HepG2 (cell line): ENCODE results near the gene LRIT1. TPM values are rescaled to one million over a fixed set of nuclear protein-coding genes. Genes with fewer than 3 reads are reported as not detected.

Experiments used
- ATAC-seq: fragments of 200-7000 bp; cut with Tn5 transposase; 3 replicates; pipeline ENCODE4 v1.9.1; 2020; ENCODE audit warnings: mild to moderate bottlenecking, moderate library complexity
- BruUV-seq: library from RNA; stranded (reverse); fragments of 400-500 nt; replicated peaks from 2 replicates; lab custom pipeline; 2021; lab: Mats Ljungman, UMichigan
- CTCF ChIA-PET: fragments of 300-600 bp; formaldehyde crosslinking; extraction: SDS; loops from one replicate; lab custom pipeline; 2021; ENCODE audit warnings: low total read pairs, inconsistent platforms, low intra/inter-chr PET ratio; lab: Yijun Ruan, JAX
- POLR2A ChIA-PET: fragments of 350-600 bp; sonication (Branson Sonifier 250); formaldehyde crosslinking; loops from one replicate; lab custom pipeline; 2020; ENCODE audit warnings: antibody characterized with exemption, inconsistent platforms; lab: Yijun Ruan, JAX
- DNase-seq: peaks from one replicate; pipeline ENCODE4 v3.0.0-alpha.2; 2015; ENCODE audit warnings: low spot score
- FAIRE-seq: peaks from 3 replicates; lab custom pipeline; 2011; peaks lifted over from hg19 to GRCh38; lab: Jason Lieb, UNC
- H2AFZ ChIP-seq: one replicate; pipeline ENCODE4 v1.6.1; 2011; ENCODE audit warnings: low read length, inconsistent platforms
- H3K27ac ChIP-seq: fragments of 300-600 bp; 3 replicates; pipeline ENCODE4 v1.8.0; 2011; ENCODE audit warnings: mixed run types, mild to moderate bottlenecking, mixed read lengths, low read length, inconsistent platforms; ENCODE audit not compliant: insufficient read depth; ENCODE audit errors: extremely low read length
- H3K27me3 ChIP-seq, 2 experiments: fragments of 200-600 bp in 1 of 2; 2 replicates in 1 of 2; 3 replicates in 1 of 2; pipeline versions ENCODE4 v1.6.0 to v1.8.0; 2011; ENCODE audit warnings: low read length in 2 of 2, mild to moderate bottlenecking in 2 of 2, moderate library complexity in 2 of 2, inconsistent platforms in 1 of 2; ENCODE audit not compliant: insufficient read depth in 2 of 2, control insufficient read depth in 1 of 2
- H3K36me3 ChIP-seq, 2 experiments: fragments of 200-600 bp in 1 of 2; replicated peaks in 1 of 2; 2 replicates in 1 of 2; 3 replicates in 1 of 2; pipeline versions ENCODE4 v1.5.1 to v1.8.0; 2011; ENCODE audit warnings: low read length in 2 of 2, inconsistent platforms in 1 of 2; ENCODE audit not compliant: insufficient read depth in 2 of 2, control insufficient read depth in 1 of 2
- H3K4me1 ChIP-seq: 2 replicates; pipeline ENCODE4 v1.5.1; 2012; ENCODE audit warnings: low read length, inconsistent platforms; ENCODE audit not compliant: insufficient read depth
- H3K4me2 ChIP-seq: 2 replicates; pipeline ENCODE4 v1.6.0; 2011; ENCODE audit warnings: low read depth, low read length, inconsistent platforms
- H3K4me3 ChIP-seq, 3 experiments: fragments of 200-600 bp in 1 of 3; sonication (generic), shearing (Covaris generic) in 1 of 3; replicated peaks in 1 of 3; 2 replicates each; pipeline ENCODE4 v1.5.1; 2011 to 2016; ENCODE audit warnings: low read length in 3 of 3, inconsistent platforms in 2 of 3, low read depth in 2 of 3, mild to moderate bottlenecking in 2 of 3, control low read depth in 1 of 3, mixed read lengths in 1 of 3; ENCODE audit not compliant: insufficient read depth in 1 of 3
- H3K79me2 ChIP-seq: one replicate; pipeline ENCODE4 v1.6.1; 2011; ENCODE audit warnings: low read length, inconsistent platforms; ENCODE audit not compliant: insufficient read depth
- H3K9ac ChIP-seq: 2 replicates; pipeline ENCODE4 v1.6.0; 2011; ENCODE audit warnings: mild to moderate bottlenecking, low read depth, low read length, inconsistent platforms; ENCODE audit not compliant: insufficient read depth
- H3K9me3 ChIP-seq: 2 replicates; pipeline ENCODE4 v1.5.1; 2012; ENCODE audit warnings: mild to moderate bottlenecking, low read length
- H4K20me1 ChIP-seq: 2 replicates; pipeline ENCODE4 v1.6.0; 2011; ENCODE audit warnings: inconsistent platforms, mild to moderate bottlenecking, low read length, moderate library complexity; ENCODE audit not compliant: insufficient read depth
- ATF7-NPFF ChIP-seq: sonication (generic); formaldehyde crosslinking; IDR thresholded peaks from 2 replicates; pipeline ENCODE4 v1.8.1; 2023; ENCODE audit warnings: mild to moderate bottlenecking, low read depth, missing genetic modification reagents, moderate library complexity
- POLR2AphosphoS2 ChIP-seq: IDR thresholded peaks from 2 replicates; pipeline ENCODE4 v1.6.1; 2011; ENCODE audit warnings: low read depth, low read length, improper control_type of control experiment
- SMAD1 ChIP-seq: sonication (generic); formaldehyde crosslinking; IDR thresholded peaks from 2 replicates; pipeline ENCODE4 v1.4.0; 2020; ENCODE audit warnings: missing genetic modification reagents, low read depth, mild to moderate bottlenecking, borderline replicate concordance
- ZSCAN21 ChIP-seq: sonication (generic); formaldehyde crosslinking; IDR thresholded peaks from 2 replicates; pipeline ENCODE4 v1.8.0; 2022; ENCODE audit warnings: mild to moderate bottlenecking, missing genetic modification reagents, moderate library complexity, borderline replicate concordance
- WGBS: methylation state at CpG from one replicate; pipeline ENCODE4 v1.1.6; 2017; ENCODE audit warnings: low lambda C conversion rate; 5-methylcytosine and 5-hydroxymethylcytosine counted together
- in situ Hi-C: cut with HindIII; loops from 2 replicates; pipeline ENCODE4 v1.10.0; 2017; ENCODE audit warnings: low pct_unique_long_range_greater_than_20kb; ENCODE audit not compliant: extremely low pct_ligation_motif_present
- intact Hi-C: fragments of 100-400 bp; cut with micrococcal nuclease; formaldehyde crosslinking; loops from one replicate; pipeline ENCODE4 v1.10.0; 2022; ENCODE audit not compliant: unreplicated experiment
- polyA plus RNA-seq, 8 experiments: library from polyadenylated mRNA; depleted of rRNA in 3 of 8; stranded (reverse) in 7 of 8; unstranded in 1 of 8; fragments of >200 nt; fragmentation: Illumina TruSeq in 4 of 8; extraction: Trizol in 4 of 8; gene quantifications; 2 replicates each; pipeline versions ENCODE4 v1.2.1 to v1.2.3, GENCODE V29; 2011 to 2016; ENCODE audit warnings: low read depth in 4 of 8, missing spikeins in 1 of 8, mixed read lengths in 1 of 8; ENCODE audit not compliant: insufficient read depth in 1 of 8
- total RNA-seq, 5 experiments: library from RNA; depleted of rRNA; stranded (reverse); fragments of >200 nt; fragmentation: Illumina TruSeq; extraction: Trizol; gene quantifications; 2 replicates each; pipeline ENCODE4 v1.2.3, GENCODE V29; 2016; ENCODE audit warnings: low read depth in 1 of 5
- TF ChIP-seq, protein P1 (sequence below): sonication (generic); formaldehyde crosslinking; IDR thresholded peaks from 2 replicates; pipeline ENCODE4 v1.5.0; 2020; ENCODE audit warnings: missing genetic modification reagents, mild to moderate bottlenecking, borderline replicate concordance
- TF ChIP-seq, protein P2 (sequence below): sonication (generic); IDR thresholded peaks from 2 replicates; pipeline ENCODE4 v1.6.1; 2016; ENCODE audit warnings: low read depth, borderline replicate concordance

The LRIT1 gene
- total and polyA plus RNA-seq, 2 of the 13 experiments (the other 11 are each of a cell fraction or from before 2014, with no cell fraction given), result not detected

DNA sequence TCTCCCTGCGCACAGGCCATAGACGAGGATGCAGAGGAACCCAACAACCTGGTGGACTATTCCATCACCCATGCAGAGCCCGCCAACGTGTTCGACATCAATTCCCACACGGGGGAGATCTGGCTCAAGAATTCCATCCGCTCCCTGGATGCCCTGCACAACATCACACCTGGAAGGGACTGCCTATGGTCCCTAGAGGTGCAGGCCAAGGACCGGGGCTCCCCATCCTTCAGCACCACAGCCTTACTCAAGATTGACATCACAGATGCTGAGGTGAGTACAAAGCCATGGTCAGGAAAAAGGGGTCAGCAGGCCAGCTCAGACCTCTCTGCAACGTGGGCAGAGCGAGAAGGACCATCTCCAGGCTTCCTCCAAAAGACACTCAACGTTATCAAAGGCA is 28.3 kb downstream of the LRIT1 start (continued):
- TF ChIP-seq POLR2AphosphoS2, result no peak
- TF ChIP-seq, protein P1, sequence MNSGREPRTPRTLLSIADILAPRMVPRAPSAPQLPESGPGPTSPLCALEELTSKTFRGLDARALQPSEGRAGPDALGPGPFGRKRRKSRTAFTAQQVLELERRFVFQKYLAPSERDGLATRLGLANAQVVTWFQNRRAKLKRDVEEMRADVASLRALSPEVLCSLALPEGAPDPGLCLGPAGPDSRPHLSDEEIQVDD, result no peak
- no peak for TF ChIP-seq ATF7-NPFF (CRISPR knock-in tag)
- TF ChIP-seq, protein P2, sequence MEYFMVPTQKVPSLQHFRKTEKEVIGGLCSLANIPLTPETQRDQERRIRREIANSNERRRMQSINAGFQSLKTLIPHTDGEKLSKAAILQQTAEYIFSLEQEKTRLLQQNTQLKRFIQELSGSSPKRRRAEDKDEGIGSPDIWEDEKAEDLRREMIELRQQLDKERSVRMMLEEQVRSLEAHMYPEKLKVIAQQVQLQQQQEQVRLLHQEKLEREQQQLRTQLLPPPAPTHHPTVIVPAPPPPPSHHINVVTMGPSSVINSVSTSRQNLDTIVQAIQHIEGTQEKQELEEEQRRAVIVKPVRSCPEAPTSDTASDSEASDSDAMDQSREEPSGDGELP, result no peak
- no peak for TF ChIP-seq SMAD1

DNA sequence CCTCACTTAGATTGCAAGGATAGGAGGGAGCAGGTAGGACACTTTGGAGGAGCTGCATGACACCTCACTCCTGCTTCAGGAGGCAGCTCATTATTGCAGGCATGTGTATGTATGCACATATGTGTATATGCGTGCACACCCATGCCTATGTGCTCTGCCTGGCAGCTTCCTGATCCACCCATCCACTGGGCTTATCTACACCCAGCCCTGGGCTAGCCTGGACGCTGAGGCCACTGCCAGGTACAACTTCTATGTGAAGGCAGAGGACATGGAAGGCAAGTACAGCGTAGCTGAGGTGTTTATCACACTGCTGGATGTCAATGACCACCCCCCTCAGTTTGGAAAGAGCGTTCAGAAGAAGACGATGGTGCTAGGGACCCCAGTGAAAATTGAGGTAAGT is 29.3 kb downstream of the LRIT1 start:
- H3K4me1 ChIP-seq, result no peaks in the 10 kb centered on the region
- no peaks in the 10 kb centered on the region for H3K36me3 ChIP-seq
- no peak overlapping the region for H3K27ac ChIP-seq
- FAIRE-seq (no peak), DNase-seq (no peak), ATAC-seq (no peak)
- H3K27me3 ChIP-seq, result peaks cover 0 to 5% of the 10 kb centered on the region in 2 experiments; a peak in 1 of 5 replicates
- in situ Hi-C loops, result no loop called here
- no peak for TF ChIP-seq ZSCAN21 (CRISPR knock-in tag)
- no peak overlapping the region for H3K4me3 ChIP-seq
- H3K9ac ChIP-seq, result no peak overlapping the region
- CTCF ChIA-PET, result no interaction called here
- BruUV-seq, result no TSS peak
- no peak overlapping the region for H2AFZ ChIP-seq
- 0% methylated on average over 4 of the region's 5 CpGs for WGBS
- POLR2A ChIA-PET, result no interaction called here
- intact Hi-C loops, result no loop called here
- no peaks in the 10 kb centered on the region for H3K9me3 ChIP-seq
- no peaks in the 10 kb centered on the region for H3K79me2 ChIP-seq
- no peaks in the 10 kb centered on the region for H4K20me1 ChIP-seq
- H3K4me2 ChIP-seq, result no peak overlapping the region
